Stomach (tissue), 9 donors: ENCODE data around the gene SH3GL1. TPM values are rescaled to one million over a fixed set of nuclear protein-coding genes. Genes with fewer than 3 reads are reported as not detected.

Experiments
- DNase-seq, 2 donors: peaks; one replicate each; pipeline versions ENCODE4 v3.0.0 to v3.0.0-alpha.2; 2013 to 2019
- H3K27ac ChIP-seq, 5 donors: fragments of 200-600 bp in 4 of 5; sonication (generic) in 4 of 5; one replicate each; pipeline ENCODE4 v1.5.1; 2013 to 2019; ENCODE audit warnings: mild to moderate bottlenecking in 1 of 5, moderate library complexity in 1 of 5
- H3K27me3 ChIP-seq, 3 donors: fragments of 200-600 bp; sonication (generic); one replicate each; pipeline ENCODE4 v1.5.1; 2017 to 2019; ENCODE audit warnings: mixed run types in 1 of 3
- H3K36me3 ChIP-seq, 4 donors: fragments of 200-600 bp; sonication (generic); 1 replicate in 3 of 4; 2 replicates in 1 of 4; pipeline ENCODE4 v1.5.1; 2016 to 2019
- H3K4me1 ChIP-seq, 4 donors: fragments of 200-600 bp; sonication (generic); one replicate each; pipeline ENCODE4 v1.5.1; 2016 to 2019
- H3K4me3 ChIP-seq, 4 donors: fragments of 200-600 bp; sonication (generic) in 3 of 4; one replicate each; pipeline ENCODE4 v1.5.1; 2016 to 2019; ENCODE audit warnings: mild to moderate bottlenecking in 1 of 4
- H3K9me3 ChIP-seq, 4 donors: fragments of 200-600 bp; sonication (generic); one replicate each; pipeline ENCODE4 v1.5.1; 2016 to 2019
- CTCF ChIP-seq, 7 experiments: fragments of 450-650 bp in 4 of 7; fragments of 200-600 bp in 3 of 7; sonication (generic) in 3 of 7; IDR thresholded peaks; one replicate each; pipeline ENCODE4 v1.5.1; 2016 to 2019; ENCODE audit warnings: antibody characterized with exemption in 7 of 7, control low read depth in 2 of 7, mild to moderate bottlenecking in 1 of 7
- EP300 ChIP-seq: sonication (generic); formaldehyde crosslinking; IDR thresholded peaks from one replicate; pipeline ENCODE4 v1.6.1; 2017; ENCODE audit warnings: antibody characterized with exemption
- POLR2A ChIP-seq, 4 donors: fragments of 450-650 bp; IDR thresholded peaks; one replicate each; pipeline ENCODE4 v1.6.1; 2016; ENCODE audit warnings: antibody characterized with exemption in 4 of 4, control low read depth in 2 of 4, mild to moderate bottlenecking in 1 of 4, moderate library complexity in 1 of 4
- POLR2AphosphoS5 ChIP-seq, 3 donors: sonication (generic); formaldehyde crosslinking; IDR thresholded peaks; one replicate each; pipeline ENCODE4 v1.6.1; 2016; ENCODE audit warnings: antibody characterized with exemption in 3 of 3
- WGBS, 5 donors: extraction: QIAGEN DNeasy Blood & Tissue Kit in 3 of 5; methylation state at CpG; one replicate each; pipeline versions ENCODE4 v1.1.5 to v1.1.7; 2013 to 2018; 5-methylcytosine and 5-hydroxymethylcytosine counted together
- intact Hi-C: fragments of 100-400 bp; cut with DNase I; formaldehyde crosslinking; loops from one replicate; pipeline ENCODE4 v1.15.1; 2023; ENCODE audit warnings: low total_unique reads
- polyA plus RNA-seq, 3 donors: library from polyadenylated mRNA; stranded (reverse); fragments of 200-250 nt; gene quantifications; one replicate each; pipeline ENCODE4 v1.2.3, GENCODE V29; 2013
- total RNA-seq, 5 donors: library from RNA; depleted of rRNA; stranded (reverse); fragments of >200 nt; gene quantifications; one replicate each; pipeline versions ENCODE4 v1.1.0 to v1.2.3, GENCODE V29; 2014 to 2016
- donor health status: healthy with polysubstance abuse.
- donor health status: Bipolar disorder and iron deficiency.
- donor health status: healthy.

The SH3GL1 gene
- total and polyA plus RNA-seq, 8 donors: 14.8 to 111 (median 36.9) TPM

GRCh38 chr19:4373601-4374497, 26.5 kb downstream of the SH3GL1 start:
- Histone ChIP-seq H3K4me3 (peak overlapping the region in 1 of 4 donors; percentile 1), H3K4me1 (peaks cover 75 to 100% (median 100%) of the 10 kb centered on the region in 4 donors), H3K27ac (peak overlapping the region; percentile 68 to 89 (median 87)), H3K36me3 (peaks cover 0 to 8% (median 0%) of the 10 kb centered on the region in 4 donors), H3K27me3 (no peaks in the 10 kb centered on the region), H3K9me3 (no peaks in the 10 kb centered on the region)
- DNase-seq: peak in 1 of 2 donors; percentile 61
- 54 to 71% (median 66%) methylated on average over 18 to 25 of the region's 25 CpGs for WGBS, 5 donors
- intact Hi-C loops: no loop called here
- TF ChIP-seq POLR2A (IDR thresholded peaks at IDR 0.05): no peak
- TF ChIP-seq CTCF (IDR thresholded peaks at IDR 0.05): no peak
- TF ChIP-seq EP300: no peak
- TF ChIP-seq POLR2AphosphoS5 (IDR thresholded peaks at IDR 0.05): no peak

GRCh38 chr19:4373013-4373367, 27.4 kb downstream of the SH3GL1 start:
- no peak for DNase-seq
- WGBS, 5 donors: 84 to 92% (median 91%) methylated on average over 4 to 8 of the region's 8 CpGs
- Histone ChIP-seq H3K27me3 (no peaks in the 10 kb centered on the region), H3K36me3 (peaks cover 0 to 5% (median 0%) of the 10 kb centered on the region in 4 donors), H3K27ac (peak overlapping the region; percentile 8 to 89 (median 87)), H3K9me3 (no peaks in the 10 kb centered on the region), H3K4me1 (peaks cover 77 to 100% (median 100%) of the 10 kb centered on the region in 4 donors), H3K4me3 (no peak overlapping the region)
- intact Hi-C loops: no loop called here
- TF ChIP-seq EP300: no peak
- TF ChIP-seq POLR2AphosphoS5 (IDR thresholded peaks at IDR 0.05): no peak
- TF ChIP-seq POLR2A (IDR thresholded peaks at IDR 0.05): no peak
- TF ChIP-seq CTCF (IDR thresholded peaks at IDR 0.05): no peak

GRCh38 chr19:4372165-4373012, 28.0 kb downstream of the SH3GL1 start:
- H3K27ac ChIP-seq: peak overlapping the region; percentile 8 to 89 (median 87)
- intact Hi-C loops: no loop called here
- no peak for DNase-seq
- WGBS, 5 donors: 82 to 90% (median 88%) methylated on average over 19 to 22 of the region's 22 CpGs
- no peak overlapping the region for H3K4me3 ChIP-seq
- H3K9me3 ChIP-seq: no peaks in the 10 kb centered on the region
- TF ChIP-seq POLR2A (IDR thresholded peaks at IDR 0.05) (no peak), CTCF (IDR thresholded peaks at IDR 0.05) (no peak), EP300 (no peak), POLR2AphosphoS5 (IDR thresholded peaks at IDR 0.05) (no peak)
- H3K4me1 ChIP-seq: peaks cover 75 to 100% (median 99%) of the 10 kb centered on the region in 4 donors
- H3K27me3 ChIP-seq: no peaks in the 10 kb centered on the region
- peaks cover 0 to 1% (median under 1%) of the 10 kb centered on the region in 4 donors for H3K36me3 ChIP-seq
